HG03442 (cell line): ENCODE data around the gene SLC2A6.

Experiments
- ATAC-seq: cut with Tn5 transposase; IDR thresholded peaks from one replicate; pipeline ENCODE4 v1.9.1; 2021; ENCODE audit warnings: mild to moderate bottlenecking, moderate library complexity; ENCODE audit not compliant: unreplicated experiment

Gene SLC2A6

GRCh38 chr9:133516256-133516960, 37.5 kb upstream of the SLC2A6 start:
- no peak for ATAC-seq

- no peak for ATAC-seq
These were observed 36.8 kb upstream of the SLC2A6 start for GRCh38 chr9:133515615-133516255.

- no peak for ATAC-seq
These were observed 36.3 kb upstream of the SLC2A6 start for GRCh38 chr9:133515240-133515610.

GRCh38 chr9:133514460-133515239, 35.8 kb upstream of the SLC2A6 start:
- no peak for ATAC-seq

GRCh38 chr9:133513214-133514100, 34.6 kb upstream of the SLC2A6 start:
- no peak for ATAC-seq

GRCh38 chr9:133512253-133513213, 33.6 kb upstream of the SLC2A6 start:
- no peak for ATAC-seq

- ATAC-seq = no peak
These were observed 32.7 kb upstream of the SLC2A6 start for GRCh38 chr9:133511607-133512006.

GRCh38 chr9:133510926-133511505, 32.1 kb upstream of the SLC2A6 start:
- ATAC-seq = no peak

- ATAC-seq = no peak
These were observed 30.5 kb upstream of the SLC2A6 start for GRCh38 chr9:133509179-133510083.

- no peak for ATAC-seq
These were observed 29.1 kb upstream of the SLC2A6 start for GRCh38 chr9:133508046-133508445.

- no peak for ATAC-seq
These were observed 28.5 kb upstream of the SLC2A6 start for GRCh38 chr9:133507246-133507965.

- no peak for ATAC-seq
These were observed 27.7 kb upstream of the SLC2A6 start for GRCh38 chr9:133506653-133507038.

- no peak for ATAC-seq
These were observed 27.2 kb upstream of the SLC2A6 start for GRCh38 chr9:133505901-133506652.

GRCh38 chr9:133505186-133505830, 26.4 kb upstream of the SLC2A6 start:
- no peak for ATAC-seq

- no peak for ATAC-seq
These were observed 23.2 kb upstream of the SLC2A6 start for GRCh38 chr9:133502112-133502511.

GRCh38 chr9:133499892-133500270, 21.0 kb upstream of the SLC2A6 start:
- ATAC-seq = no peak
